DND-41 (cell line): ENCODE data around the gene NPIPA1.
"Not testable (repeated sequence)": the region's sequence is repeated elsewhere in the genome, so short reads cannot be mapped to it uniquely, and the experiment has no call there.

ENCODE experiments used
- EZH2 ChIP-seq: IDR thresholded peaks from 3 replicates; pipeline ENCODE4 v1.6.1; 2012; ENCODE audit warnings: borderline replicate concordance, low read depth, mild to moderate bottlenecking, moderate library complexity, low read length, inconsistent platforms; ENCODE audit not compliant: severe bottlenecking
- TF ChIP-seq, protein P1 (sequence below): IDR thresholded peaks from 2 replicates; pipeline ENCODE4 v1.5.1; 2012; ENCODE audit warnings: borderline replicate concordance, low read length, moderate library complexity, mild to moderate bottlenecking; ENCODE audit not compliant: poor library complexity, severe bottlenecking; ENCODE audit errors: extremely low read depth

DNA sequence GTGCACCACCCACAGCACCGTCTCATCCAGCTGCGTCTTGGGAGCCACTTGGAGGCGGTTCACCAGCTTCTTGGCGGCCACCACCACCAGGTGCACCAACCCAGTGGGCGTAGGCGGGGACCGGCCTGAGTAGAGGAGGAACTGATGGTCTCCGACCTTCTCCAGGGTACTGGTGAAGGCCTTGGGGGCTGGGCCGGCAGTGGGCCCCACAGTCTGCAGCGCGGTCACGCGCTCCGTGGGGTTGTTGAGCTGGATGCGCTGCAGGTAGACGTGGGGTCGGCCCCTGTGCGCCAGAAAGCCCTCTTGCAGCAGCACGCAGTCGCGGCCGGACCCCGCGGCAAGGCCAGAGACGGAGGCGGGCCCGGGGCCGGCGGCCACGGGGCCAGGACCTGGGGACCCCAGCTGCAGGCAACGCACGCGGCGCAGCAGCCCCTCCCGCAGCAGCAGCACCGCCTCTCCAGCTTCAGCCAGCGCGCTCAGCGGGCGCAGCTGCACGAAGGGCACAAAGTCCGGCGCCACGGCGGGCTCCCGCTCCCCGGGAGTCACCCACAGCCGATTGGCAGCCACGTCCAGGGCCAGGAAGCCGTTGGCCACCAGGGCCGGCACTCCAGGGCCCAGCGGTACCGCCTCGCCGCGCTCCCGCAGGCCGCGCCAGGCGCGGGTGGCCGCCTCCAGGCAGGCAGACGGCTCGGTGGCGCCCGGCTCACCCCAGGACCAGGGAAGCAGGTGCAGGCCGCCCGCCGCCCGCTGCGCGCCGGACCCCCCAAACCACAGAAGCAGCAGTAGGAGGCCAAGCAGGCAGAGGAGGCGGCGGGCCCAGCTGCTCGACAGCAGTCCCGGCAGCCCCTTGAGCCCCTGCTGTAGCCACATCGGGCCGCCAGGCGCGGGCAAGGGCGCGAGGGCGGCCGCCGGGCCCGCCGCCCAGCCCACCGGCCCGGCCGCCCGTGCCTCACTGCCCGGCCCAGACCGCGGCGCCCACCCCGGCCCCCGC is 52.3 kb downstream of the NPIPA1 start:
- TF ChIP-seq, protein P1, sequence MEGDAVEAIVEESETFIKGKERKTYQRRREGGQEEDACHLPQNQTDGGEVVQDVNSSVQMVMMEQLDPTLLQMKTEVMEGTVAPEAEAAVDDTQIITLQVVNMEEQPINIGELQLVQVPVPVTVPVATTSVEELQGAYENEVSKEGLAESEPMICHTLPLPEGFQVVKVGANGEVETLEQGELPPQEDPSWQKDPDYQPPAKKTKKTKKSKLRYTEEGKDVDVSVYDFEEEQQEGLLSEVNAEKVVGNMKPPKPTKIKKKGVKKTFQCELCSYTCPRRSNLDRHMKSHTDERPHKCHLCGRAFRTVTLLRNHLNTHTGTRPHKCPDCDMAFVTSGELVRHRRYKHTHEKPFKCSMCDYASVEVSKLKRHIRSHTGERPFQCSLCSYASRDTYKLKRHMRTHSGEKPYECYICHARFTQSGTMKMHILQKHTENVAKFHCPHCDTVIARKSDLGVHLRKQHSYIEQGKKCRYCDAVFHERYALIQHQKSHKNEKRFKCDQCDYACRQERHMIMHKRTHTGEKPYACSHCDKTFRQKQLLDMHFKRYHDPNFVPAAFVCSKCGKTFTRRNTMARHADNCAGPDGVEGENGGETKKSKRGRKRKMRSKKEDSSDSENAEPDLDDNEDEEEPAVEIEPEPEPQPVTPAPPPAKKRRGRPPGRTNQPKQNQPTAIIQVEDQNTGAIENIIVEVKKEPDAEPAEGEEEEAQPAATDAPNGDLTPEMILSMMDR, result not testable (repeated sequence)
- TF ChIP-seq EZH2, result not testable (repeated sequence)
